DOHH2 (cell line): ENCODE results near the gene MTRF1.

Experiments
- H3F3A ChIP-seq: fragments of 200-600 bp; sonication (generic), shearing (Covaris generic); 2 replicates; pipeline ENCODE4 v1.6.0; 2016; ENCODE audit warnings: antibody characterized with exemption, mild to moderate bottlenecking; ENCODE audit not compliant: control insufficient read depth, insufficient read depth
- H3K27ac ChIP-seq: fragments of 200-600 bp; sonication (generic); 2 replicates; pipeline ENCODE4 v1.5.1; 2014; ENCODE audit warnings: low read depth, mild to moderate bottlenecking, low read length, moderate library complexity
- H3K27me3 ChIP-seq: fragments of 200-600 bp; sonication (generic); 2 replicates; pipeline ENCODE4 v1.6.1; 2014; ENCODE audit warnings: mild to moderate bottlenecking, low read length, mixed read lengths; ENCODE audit not compliant: control insufficient read depth
- H3K36me3 ChIP-seq: fragments of 200-600 bp; sonication (generic); 2 replicates; pipeline ENCODE4 v1.6.1; 2014; ENCODE audit warnings: mild to moderate bottlenecking, low read length, moderate library complexity, mixed read lengths; ENCODE audit not compliant: control insufficient read depth
- H3K4me1 ChIP-seq: fragments of 200-600 bp; sonication (generic); 2 replicates; pipeline ENCODE4 v1.6.1; 2014; ENCODE audit warnings: mild to moderate bottlenecking, low read length, mixed read lengths; ENCODE audit not compliant: control insufficient read depth
- H3K4me2 ChIP-seq: fragments of 200-600 bp; sonication (generic); 2 replicates; pipeline ENCODE4 v1.6.0; 2014; ENCODE audit warnings: mild to moderate bottlenecking, low read length, moderate library complexity
- H3K4me3 ChIP-seq: fragments of 200-600 bp; sonication (generic); 2 replicates; pipeline ENCODE4 v1.5.1; 2014; ENCODE audit warnings: mild to moderate bottlenecking, low read length, mixed read lengths
- H3K79me2 ChIP-seq: fragments of 200-600 bp; sonication (generic); 2 replicates; pipeline ENCODE4 v1.6.1; 2014; ENCODE audit warnings: mild to moderate bottlenecking, low read length, mixed read lengths; ENCODE audit not compliant: control insufficient read depth
- H3K9me2 ChIP-seq: fragments of 200-600 bp; sonication (generic); replicated peaks from 2 replicates; pipeline ENCODE4 v1.6.1; 2014; ENCODE audit warnings: mild to moderate bottlenecking, low read length, mixed read lengths; ENCODE audit not compliant: control insufficient read depth
- H3K9me3 ChIP-seq: fragments of 200-600 bp; sonication (generic); 2 replicates; pipeline ENCODE4 v1.6.1; 2014; ENCODE audit warnings: antibody characterized with exemption, low read length, mixed read lengths; ENCODE audit not compliant: control insufficient read depth, insufficient read depth
- H4K20me1 ChIP-seq: fragments of 200-600 bp; sonication (generic); 2 replicates; pipeline ENCODE4 v1.6.0; 2014; ENCODE audit warnings: low read depth, mild to moderate bottlenecking, antibody characterized with exemption, low read length, moderate library complexity; ENCODE audit not compliant: control insufficient read depth, insufficient read depth
- CTCF ChIP-seq: fragments of 200-600 bp; sonication (generic); IDR thresholded peaks from one replicate; pipeline ENCODE4 v1.5.1; 2014; ENCODE audit warnings: antibody characterized with exemption, mild to moderate bottlenecking, low read depth, low read length; ENCODE audit not compliant: poor library complexity, severe bottlenecking
- EZH2phosphoT487 ChIP-seq: fragments of 200-600 bp; sonication (generic); IDR thresholded peaks from 2 replicates; pipeline ENCODE4 v1.6.1; 2017; ENCODE audit warnings: borderline replicate concordance, mild to moderate bottlenecking, antibody characterized with exemption, low read length, moderate library complexity, mixed read lengths

The MTRF1 gene

GRCh38 chr13:41250993-41251392 lies 12.4 kb downstream of the MTRF1 start:
- Histone ChIP-seq H3K9me2 (no peaks in the 10 kb centered on the region), H3K4me1 (no peaks in the 10 kb centered on the region), H4K20me1 (no peaks in the 10 kb centered on the region), H3F3A (no peaks in the 10 kb centered on the region; the same call in 1 of the 2 replicates), H3K36me3 (peaks cover 75% of the 10 kb centered on the region), H3K4me2 (no peak overlapping the region), H3K27ac (no peak overlapping the region), H3K9me3 (no peaks in the 10 kb centered on the region), H3K79me2 (no peaks in the 10 kb centered on the region), H3K27me3 (no peaks in the 10 kb centered on the region), H3K4me3 (no peak overlapping the region)
- TF ChIP-seq EZH2phosphoT487 (no peak), CTCF (no peak)

GRCh38 chr13:41246969-41247680 lies 16.3 kb downstream of the MTRF1 start:
- Histone ChIP-seq H4K20me1 (no peaks in the 10 kb centered on the region), H3K27ac (no peak overlapping the region), H3K27me3 (no peaks in the 10 kb centered on the region), H3F3A (no peaks in the 10 kb centered on the region; the same call in 1 of the 2 replicates), H3K4me3 (no peak overlapping the region), H3K79me2 (no peaks in the 10 kb centered on the region), H3K4me1 (no peaks in the 10 kb centered on the region), H3K36me3 (peaks cover 40% of the 10 kb centered on the region), H3K9me3 (no peaks in the 10 kb centered on the region), H3K9me2 (no peaks in the 10 kb centered on the region), H3K4me2 (no peak overlapping the region)
- no peak for TF ChIP-seq CTCF
- TF ChIP-seq EZH2phosphoT487 = no peak

GRCh38 chr13:41244556-41244955 lies 18.8 kb downstream of the MTRF1 start:
- Histone ChIP-seq H3K4me2 (no peak overlapping the region), H3K4me3 (no peak overlapping the region), H4K20me1 (no peaks in the 10 kb centered on the region), H3F3A (no peaks in the 10 kb centered on the region), H3K36me3 (peaks cover 21% of the 10 kb centered on the region; the same call in 1 of the 2 replicates), H3K9me3 (no peaks in the 10 kb centered on the region), H3K9me2 (no peaks in the 10 kb centered on the region), H3K27ac (no peak overlapping the region), H3K79me2 (no peaks in the 10 kb centered on the region), H3K4me1 (no peaks in the 10 kb centered on the region), H3K27me3 (no peaks in the 10 kb centered on the region)
- TF ChIP-seq CTCF (no peak), EZH2phosphoT487 (no peak)
